H9 (cell line): ENCODE measurements around the gene PIK3CD. TPM values are rescaled to one million over a fixed set of nuclear protein-coding genes. Genes with fewer than 3 reads are reported as not detected.

Experiments used
- DNase-seq: peaks from one replicate; pipeline ENCODE4 v3.0.0-alpha.2; 2017
- H2AFZ ChIP-seq: one replicate; pipeline ENCODE4 v1.6.1; 2013; ENCODE audit warnings: mild to moderate bottlenecking, low read length, control low read depth, moderate library complexity
- H2AK5ac ChIP-seq: 2 replicates; pipeline ENCODE4 v1.6.1; 2013; ENCODE audit warnings: low read length, control low read depth, mixed read lengths; ENCODE audit not compliant: insufficient read length
- H2BK120ac ChIP-seq: one replicate; pipeline ENCODE4 v1.6.1; 2013; ENCODE audit warnings: low read depth, mild to moderate bottlenecking, low read length, control low read depth, inconsistent platforms; ENCODE audit not compliant: poor library complexity, severe bottlenecking
- H2BK12ac ChIP-seq: 2 replicates; pipeline ENCODE4 v1.6.1; 2013; ENCODE audit warnings: low read length, control low read depth, mixed read lengths, low read depth; ENCODE audit not compliant: insufficient read length
- H2BK15ac ChIP-seq: 2 replicates; pipeline ENCODE4 v1.6.1; 2013; ENCODE audit warnings: low read depth, low read length, control low read depth
- H2BK20ac ChIP-seq: one replicate; pipeline ENCODE4 v1.6.1; 2013; ENCODE audit warnings: low read depth, mild to moderate bottlenecking, low read length, control low read depth, inconsistent platforms; ENCODE audit not compliant: poor library complexity, severe bottlenecking
- H2BK5ac ChIP-seq: 2 replicates; pipeline ENCODE4 v1.6.1; 2013; ENCODE audit warnings: low read length, control low read depth, mixed read lengths; ENCODE audit not compliant: insufficient read length
- H3K14ac ChIP-seq: 2 replicates; pipeline ENCODE4 v1.6.1; 2013; ENCODE audit warnings: low read length, control low read depth; ENCODE audit not compliant: insufficient read depth
- H3K18ac ChIP-seq: 2 replicates; pipeline ENCODE4 v1.6.1; 2013; ENCODE audit warnings: low read depth, mild to moderate bottlenecking, mixed read lengths, low read length, control low read depth; ENCODE audit not compliant: insufficient read length
- H3K23ac ChIP-seq: 2 replicates; pipeline ENCODE4 v1.6.1; 2013; ENCODE audit warnings: low read length, control low read depth, mixed read lengths, low read depth; ENCODE audit not compliant: insufficient read length
- H3K23me2 ChIP-seq: 2 replicates; pipeline ENCODE4 v1.6.1; 2013; ENCODE audit warnings: low read depth, mild to moderate bottlenecking, mixed read lengths, low read length, control low read depth; ENCODE audit not compliant: insufficient read length, poor library complexity, severe bottlenecking
- H3K27ac ChIP-seq: 2 replicates; pipeline ENCODE4 v1.5.1; 2013; ENCODE audit warnings: low read length, control low read depth, mixed read lengths, low read depth; ENCODE audit not compliant: insufficient read length
- H3K27me3 ChIP-seq: 2 replicates; pipeline ENCODE4 v1.6.1; 2013; ENCODE audit warnings: low read length, control low read depth, inconsistent platforms; ENCODE audit not compliant: insufficient read depth
- H3K4ac ChIP-seq: 2 replicates; pipeline ENCODE4 v1.6.1; 2013; ENCODE audit warnings: low read depth, mild to moderate bottlenecking, control low read depth, inconsistent platforms, low read length, moderate library complexity
- H3K4me1 ChIP-seq: 2 replicates; pipeline ENCODE4 v1.6.1; 2013; ENCODE audit warnings: low read length, control low read depth, inconsistent platforms; ENCODE audit not compliant: insufficient read depth
- H3K4me2 ChIP-seq: 2 replicates; pipeline ENCODE4 v1.6.1; 2013; ENCODE audit warnings: low read length, control low read depth, mixed read lengths; ENCODE audit not compliant: insufficient read length, insufficient read depth
- H3K56ac ChIP-seq: 2 replicates; pipeline ENCODE4 v1.6.1; 2013; ENCODE audit warnings: low read depth, mild to moderate bottlenecking, mixed read lengths, low read length, control low read depth; ENCODE audit not compliant: insufficient read length
- H3K79me1 ChIP-seq: 2 replicates; pipeline ENCODE4 v1.6.1; 2013; ENCODE audit warnings: low read depth, mild to moderate bottlenecking, moderate library complexity, low read length, control low read depth, inconsistent platforms; ENCODE audit not compliant: insufficient read depth, poor library complexity, severe bottlenecking
- H3K79me2 ChIP-seq: 2 replicates; pipeline ENCODE4 v1.6.1; 2013; ENCODE audit warnings: low read length, control low read depth, inconsistent platforms; ENCODE audit not compliant: insufficient read depth
- H3K9ac ChIP-seq: 2 replicates; pipeline ENCODE4 v1.6.1; 2013; ENCODE audit warnings: low read length, control low read depth, mixed read lengths; ENCODE audit not compliant: insufficient read length; ENCODE audit errors: extremely low read depth
- H3K9me3 ChIP-seq: one replicate; pipeline ENCODE4 v1.6.1; 2013; ENCODE audit warnings: low read depth, low read length, inconsistent platforms; ENCODE audit not compliant: control insufficient read depth
- H3T11ph ChIP-seq: one replicate; pipeline ENCODE4 v1.6.1; 2013; ENCODE audit warnings: mild to moderate bottlenecking, low read length, control low read depth, inconsistent platforms
- H4K20me1 ChIP-seq: one replicate; pipeline ENCODE4 v1.6.1; 2013; ENCODE audit not compliant: control insufficient read depth, insufficient read length, insufficient read depth
- H4K5ac ChIP-seq: 2 replicates; pipeline ENCODE4 v1.6.1; 2013; ENCODE audit warnings: low read depth, mild to moderate bottlenecking, mixed read lengths, low read length, control low read depth; ENCODE audit not compliant: insufficient read length
- H4K8ac ChIP-seq: replicated peaks from 2 replicates; pipeline ENCODE4 v1.6.1; 2013; ENCODE audit warnings: low read length, control low read depth, mixed read lengths, low read depth; ENCODE audit not compliant: insufficient read length
- H4K91ac ChIP-seq: 2 replicates; pipeline ENCODE4 v1.6.1; 2013; ENCODE audit warnings: low read depth, mild to moderate bottlenecking, moderate library complexity, mixed read lengths, low read length, control low read depth; ENCODE audit not compliant: insufficient read length
- H3K27ac Mint-ChIP-seq, 3 experiments: 2 replicates in 2 of 3; 3 replicates in 1 of 3; pipeline ENCODE4 v1.8.0; 2020 to 2021; ENCODE audit warnings: mixed read lengths in 3 of 3, mild to moderate bottlenecking in 1 of 3, moderate library complexity in 1 of 3
- H3K27me3 Mint-ChIP-seq: 2 replicates; pipeline ENCODE4 v1.8.0; 2021; ENCODE audit warnings: low read depth, mild to moderate bottlenecking, moderate library complexity, mixed read lengths
- H3K36me3 Mint-ChIP-seq, 3 experiments: 2 replicates in 2 of 3; 3 replicates in 1 of 3; pipeline ENCODE4 v1.8.0; 2020 to 2021; ENCODE audit warnings: low read depth in 3 of 3, mixed read lengths in 3 of 3; ENCODE audit not compliant: insufficient read depth in 1 of 3
- H3K4me1 Mint-ChIP-seq, 2 experiments: 2 replicates each; pipeline ENCODE4 v1.8.0; 2020; ENCODE audit warnings: mixed read lengths in 2 of 2
- H3K4me3 Mint-ChIP-seq, 2 experiments: 2 replicates in 1 of 2; 3 replicates in 1 of 2; pipeline ENCODE4 v1.8.0; 2020 to 2021; ENCODE audit warnings: mild to moderate bottlenecking in 2 of 2, mixed read lengths in 2 of 2, moderate library complexity in 1 of 2
- H3K9me3 Mint-ChIP-seq, 2 experiments: 2 replicates in 1 of 2; 3 replicates in 1 of 2; pipeline ENCODE4 v1.8.0; 2020; ENCODE audit warnings: mild to moderate bottlenecking in 2 of 2, mixed read lengths in 2 of 2, moderate library complexity in 1 of 2
- WGBS: extraction: QIAGEN DNeasy Blood & Tissue Kit; methylation state at CpG from one replicate; pipeline ENCODE4 v1.1.7; 2013; ENCODE audit warnings: missing lambda C conversion rate, low lambda C conversion rate, mixed read lengths; ENCODE audit not compliant: insufficient read length; ENCODE audit errors: extremely low coverage; 5-methylcytosine and 5-hydroxymethylcytosine counted together
- total RNA-seq: library from RNA; stranded (reverse); gene quantifications from 2 replicates; pipeline ENCODE4 v1.2.1, GENCODE V29; 2021
- TF ChIP-seq, protein P1 (sequence below): fragments of 200-600 bp; sonication (generic); conservative IDR thresholded peaks from 3 replicates; pipeline ENCODE4 v1.8.0; 2021; ENCODE audit warnings: antibody characterized with exemption, mild to moderate bottlenecking

PIK3CD gene
- total RNA-seq, 1 experiment from 2014 or later, result 10.0 TPM

DNA sequence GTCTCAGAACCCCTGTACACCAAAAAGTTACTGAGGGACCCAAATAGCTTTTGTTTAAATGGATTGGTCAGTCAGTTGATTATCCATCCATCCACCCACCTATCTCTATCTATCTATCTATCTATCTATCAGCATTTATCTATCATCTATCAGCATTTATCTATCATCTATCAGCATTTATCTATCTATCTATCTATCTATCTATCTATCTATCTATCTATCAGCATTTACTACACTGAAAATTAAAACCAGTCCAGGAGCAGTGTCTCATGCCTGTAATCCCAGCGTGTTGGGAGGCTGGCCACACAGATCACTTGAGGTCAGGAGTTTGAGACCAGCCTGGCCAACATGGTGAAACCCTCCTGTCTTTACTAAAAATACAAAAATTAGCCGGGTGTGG is 125.2 kb downstream of the PIK3CD start:
- Histone ChIP-seq H3K4me1 (no peaks in the 10 kb centered on the region), H4K8ac (no peak overlapping the region), H4K20me1 (no peaks in the 10 kb centered on the region), H3K79me2 (peaks cover 2% of the 10 kb centered on the region; the same call in 1 of the 2 replicates), H2BK12ac (no peak overlapping the region), H2BK15ac (no peak overlapping the region), H3K9me3 (no peaks in the 10 kb centered on the region), H3K23me2 (no peaks in the 10 kb centered on the region), H3K79me1 (peaks cover 5% of the 10 kb centered on the region), H4K5ac (no peak overlapping the region), H2BK5ac (no peak overlapping the region), H3K23ac (no peak overlapping the region), H3K27me3 (no peaks in the 10 kb centered on the region), H3K56ac (no peak overlapping the region), H3K14ac (no peak overlapping the region), H2BK120ac (no peak overlapping the region), H2AFZ (no peak overlapping the region), H3K4me2 (no peak overlapping the region), H3K27ac (no peak overlapping the region), H2BK20ac (no peak overlapping the region), H3K4ac (no peak overlapping the region), H3K9ac (no peak overlapping the region), H4K91ac (no peak overlapping the region), H2AK5ac (no peak overlapping the region), H3T11ph (no peak overlapping the region), H3K18ac (no peak overlapping the region)
- DNase-seq, result no peak
- no CpG with 5 or more reads among the region's 2 CpGs for WGBS
- TF ChIP-seq, protein P1, sequence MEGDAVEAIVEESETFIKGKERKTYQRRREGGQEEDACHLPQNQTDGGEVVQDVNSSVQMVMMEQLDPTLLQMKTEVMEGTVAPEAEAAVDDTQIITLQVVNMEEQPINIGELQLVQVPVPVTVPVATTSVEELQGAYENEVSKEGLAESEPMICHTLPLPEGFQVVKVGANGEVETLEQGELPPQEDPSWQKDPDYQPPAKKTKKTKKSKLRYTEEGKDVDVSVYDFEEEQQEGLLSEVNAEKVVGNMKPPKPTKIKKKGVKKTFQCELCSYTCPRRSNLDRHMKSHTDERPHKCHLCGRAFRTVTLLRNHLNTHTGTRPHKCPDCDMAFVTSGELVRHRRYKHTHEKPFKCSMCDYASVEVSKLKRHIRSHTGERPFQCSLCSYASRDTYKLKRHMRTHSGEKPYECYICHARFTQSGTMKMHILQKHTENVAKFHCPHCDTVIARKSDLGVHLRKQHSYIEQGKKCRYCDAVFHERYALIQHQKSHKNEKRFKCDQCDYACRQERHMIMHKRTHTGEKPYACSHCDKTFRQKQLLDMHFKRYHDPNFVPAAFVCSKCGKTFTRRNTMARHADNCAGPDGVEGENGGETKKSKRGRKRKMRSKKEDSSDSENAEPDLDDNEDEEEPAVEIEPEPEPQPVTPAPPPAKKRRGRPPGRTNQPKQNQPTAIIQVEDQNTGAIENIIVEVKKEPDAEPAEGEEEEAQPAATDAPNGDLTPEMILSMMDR, result no peak
- Mint-ChIP-seq H3K4me1 (peaks cover 19 to 21% of the 10 kb centered on the region in 2 experiments), H3K27ac (peak overlapping the region in 1 of 3 experiments; percentile 41; a peak in 1 of 7 replicates), H3K4me3 (no peak overlapping the region), H3K27me3 (no peaks in the 10 kb centered on the region), H3K36me3 (peaks cover 13 to 20% (median 17%) of the 10 kb centered on the region in 3 experiments; a peak in 6 of 7 replicates), H3K9me3 (no peaks in the 10 kb centered on the region)

Other genes starting within 250 kb of the PIK3CD start
- 8.8 and 9.4 TPM in 2 replicates for gene SLC25A33, start 112.3 kb upstream of the PIK3CD start, total RNA-seq
- gene TMEM201, start 62.8 kb upstream of the PIK3CD start, total RNA-seq, result 31.0 and 31.3 TPM in 2 replicates
- gene CLSTN1, start 172.2 kb downstream of the PIK3CD start, total RNA-seq, result 100 and 101 TPM in 2 replicates